Endodermal cell (in vitro differentiated cells): Measurements from ENCODE around the gene SPATA24. TPM values are rescaled to one million over a fixed set of nuclear protein-coding genes. Genes with fewer than 3 reads are reported as not detected.
"Not testable (repeated sequence)": the region's sequence is repeated elsewhere in the genome, so short reads cannot be mapped to it uniquely, and the experiment has no call there.

Source experiments
- DNase-seq: peaks from one replicate; pipeline ENCODE4 v3.0.0-alpha.2; 2017
- H3K27ac ChIP-seq: 2 replicates; pipeline ENCODE4 v1.5.1; 2013; ENCODE audit warnings: mild to moderate bottlenecking, low read depth, low read length, moderate library complexity
- H3K27me3 ChIP-seq: 2 replicates; pipeline ENCODE4 v1.6.1; 2013; ENCODE audit warnings: mild to moderate bottlenecking, low read length, moderate library complexity; ENCODE audit not compliant: insufficient read depth, control insufficient read depth, poor library complexity, severe bottlenecking
- H3K36me3 ChIP-seq: 2 replicates; pipeline ENCODE4 v1.7.0; 2013; ENCODE audit warnings: mild to moderate bottlenecking, low read length, moderate library complexity; ENCODE audit not compliant: control insufficient read depth, insufficient read depth
- H3K4me1 ChIP-seq: one replicate; pipeline ENCODE4 v1.7.0; 2013; ENCODE audit warnings: low read length; ENCODE audit not compliant: control insufficient read depth, insufficient read depth
- H3K4me3 ChIP-seq: 2 replicates; pipeline ENCODE4 v1.5.1; 2013; ENCODE audit warnings: mild to moderate bottlenecking, low read length, moderate library complexity
- H3K9ac ChIP-seq: 2 replicates; pipeline ENCODE4 v1.6.1; 2013; ENCODE audit warnings: mild to moderate bottlenecking, low read length, moderate library complexity; ENCODE audit not compliant: poor library complexity, severe bottlenecking; ENCODE audit errors: extremely low read depth
- H3K9me3 ChIP-seq: 2 replicates; pipeline ENCODE4 v1.6.1; 2013; ENCODE audit warnings: mild to moderate bottlenecking, low read length, moderate library complexity; ENCODE audit not compliant: control insufficient read depth
- H3K27ac Mint-ChIP-seq: 2 replicates; pipeline ENCODE4 v1.8.0; 2020; ENCODE audit warnings: mixed read lengths
- H3K27me3 Mint-ChIP-seq: 2 replicates; pipeline ENCODE4 v1.8.0; 2021; ENCODE audit warnings: mild to moderate bottlenecking, mixed read lengths; ENCODE audit not compliant: insufficient read depth
- H3K36me3 Mint-ChIP-seq: 2 replicates; pipeline ENCODE4 v1.8.0; 2020; ENCODE audit warnings: low read depth, mixed read lengths
- H3K4me1 Mint-ChIP-seq: 2 replicates; pipeline ENCODE4 v1.8.0; 2020; ENCODE audit warnings: mixed read lengths
- H3K4me3 Mint-ChIP-seq: 2 replicates; pipeline ENCODE4 v1.8.0; 2020; ENCODE audit warnings: mild to moderate bottlenecking, moderate library complexity, mixed read lengths
- H3K9me3 Mint-ChIP-seq: 2 replicates; pipeline ENCODE4 v1.8.0; 2020; ENCODE audit warnings: mild to moderate bottlenecking, mixed read lengths
- WGBS, 2 experiments: methylation state at CpG; one replicate each; pipeline versions ENCODE4 v1.1.5 to v1.1.7; 2013; ENCODE audit warnings: missing lambda C conversion rate in 2 of 2, mixed read lengths in 1 of 2; ENCODE audit not compliant: insufficient coverage in 1 of 2, insufficient read length in 1 of 2; 5-methylcytosine and 5-hydroxymethylcytosine counted together
- total RNA-seq, 2 donors: library from RNA; stranded (reverse); fragmentation: NEBNext Ultra II Directional in 1 of 2; extraction: Animal tissue kit (Norgen Biotek cat#: 25700) in 1 of 2; gene quantifications; 2 replicates in 1 of 2; 3 replicates in 1 of 2; pipeline ENCODE4 v1.2.1, GENCODE V29; 2021
- TF ChIP-seq, protein P1 (sequence below): fragments of 200-600 bp; sonication (generic); conservative IDR thresholded peaks from 2 replicates; pipeline ENCODE4 v1.5.0; 2021; ENCODE audit warnings: antibody characterized with exemption, mild to moderate bottlenecking

Gene SPATA24
- total RNA-seq, 2 donors from 2014 or later = 9.8 to 10.6 TPM

DNA sequence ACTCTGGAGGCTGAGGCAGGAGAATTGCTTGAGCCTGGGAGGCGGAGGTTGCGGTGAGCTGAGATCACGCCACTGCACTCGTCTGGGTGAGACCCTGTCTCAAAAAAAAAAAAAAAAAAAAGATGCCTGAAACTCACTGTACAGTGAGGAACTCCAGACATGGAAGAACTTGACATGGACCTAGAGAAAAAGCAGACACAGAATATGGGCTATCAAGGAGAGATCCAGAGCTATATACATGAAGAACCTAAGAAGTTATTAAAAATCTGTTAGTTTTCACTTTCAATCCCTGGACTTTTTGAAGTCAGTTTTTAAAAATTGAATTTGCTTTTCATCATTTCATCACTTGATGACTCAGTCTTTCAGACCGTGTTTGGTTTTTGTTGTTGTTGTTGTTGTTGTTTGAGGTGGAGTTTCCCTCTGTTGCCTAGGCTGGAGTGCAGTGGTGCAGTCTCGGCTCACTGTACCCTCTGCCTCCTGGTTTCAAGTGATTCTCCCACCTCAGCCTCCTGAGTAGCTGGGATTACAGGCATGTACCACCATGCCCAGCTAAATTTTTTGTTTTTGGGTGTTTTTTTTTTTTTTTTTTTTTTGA is 42.0 kb downstream of the SPATA24 start:
- TF ChIP-seq, protein P1, sequence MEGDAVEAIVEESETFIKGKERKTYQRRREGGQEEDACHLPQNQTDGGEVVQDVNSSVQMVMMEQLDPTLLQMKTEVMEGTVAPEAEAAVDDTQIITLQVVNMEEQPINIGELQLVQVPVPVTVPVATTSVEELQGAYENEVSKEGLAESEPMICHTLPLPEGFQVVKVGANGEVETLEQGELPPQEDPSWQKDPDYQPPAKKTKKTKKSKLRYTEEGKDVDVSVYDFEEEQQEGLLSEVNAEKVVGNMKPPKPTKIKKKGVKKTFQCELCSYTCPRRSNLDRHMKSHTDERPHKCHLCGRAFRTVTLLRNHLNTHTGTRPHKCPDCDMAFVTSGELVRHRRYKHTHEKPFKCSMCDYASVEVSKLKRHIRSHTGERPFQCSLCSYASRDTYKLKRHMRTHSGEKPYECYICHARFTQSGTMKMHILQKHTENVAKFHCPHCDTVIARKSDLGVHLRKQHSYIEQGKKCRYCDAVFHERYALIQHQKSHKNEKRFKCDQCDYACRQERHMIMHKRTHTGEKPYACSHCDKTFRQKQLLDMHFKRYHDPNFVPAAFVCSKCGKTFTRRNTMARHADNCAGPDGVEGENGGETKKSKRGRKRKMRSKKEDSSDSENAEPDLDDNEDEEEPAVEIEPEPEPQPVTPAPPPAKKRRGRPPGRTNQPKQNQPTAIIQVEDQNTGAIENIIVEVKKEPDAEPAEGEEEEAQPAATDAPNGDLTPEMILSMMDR = no peak
- H3K9me3 Mint-ChIP-seq = no peaks in the 10 kb centered on the region
- H3K4me3 ChIP-seq = no peak overlapping the region
- H3K4me3 Mint-ChIP-seq = no peak overlapping the region
- H3K36me3 ChIP-seq = peaks cover 54% of the 10 kb centered on the region
- H3K4me1 Mint-ChIP-seq = no peaks in the 10 kb centered on the region
- H3K4me1 ChIP-seq = no peaks in the 10 kb centered on the region
- 80 to 92% methylated on average over 1 to 6 of the region's 6 CpGs for WGBS, 2 experiments
- no peak overlapping the region for H3K9ac ChIP-seq
- no peaks in the 10 kb centered on the region for H3K9me3 ChIP-seq
- no peak overlapping the region for H3K27ac ChIP-seq
- no peak overlapping the region for H3K27ac Mint-ChIP-seq
- peaks cover 61% of the 10 kb centered on the region for H3K36me3 Mint-ChIP-seq
- no peaks in the 10 kb centered on the region for H3K27me3 ChIP-seq
- no peak for DNase-seq
- H3K27me3 Mint-ChIP-seq = no peaks in the 10 kb centered on the region

DNA sequence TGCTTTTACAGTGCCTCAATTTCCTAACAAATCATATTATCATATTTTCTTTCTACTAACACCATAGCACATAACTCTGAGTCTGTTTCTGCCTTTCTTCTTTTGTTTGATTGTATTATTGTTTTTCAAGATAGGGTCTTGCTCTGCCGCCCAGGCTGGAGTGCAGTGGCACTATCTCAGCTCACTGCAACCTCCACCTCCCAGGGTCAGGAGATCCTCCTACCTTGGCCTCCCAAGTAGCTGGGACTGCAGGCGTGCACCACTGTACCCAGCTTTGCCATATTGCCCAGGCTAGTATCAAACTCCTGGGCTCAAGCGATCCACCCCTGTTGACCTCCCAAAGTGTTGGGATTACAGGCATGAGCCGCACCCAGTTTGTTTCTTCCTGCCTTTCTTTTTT is 43.5 kb downstream of the SPATA24 start:
- H3K36me3 ChIP-seq = peaks cover 38% of the 10 kb centered on the region
- WGBS, 2 experiments = 94 to 96% methylated on average over 4 of the region's 4 CpGs

DNA sequence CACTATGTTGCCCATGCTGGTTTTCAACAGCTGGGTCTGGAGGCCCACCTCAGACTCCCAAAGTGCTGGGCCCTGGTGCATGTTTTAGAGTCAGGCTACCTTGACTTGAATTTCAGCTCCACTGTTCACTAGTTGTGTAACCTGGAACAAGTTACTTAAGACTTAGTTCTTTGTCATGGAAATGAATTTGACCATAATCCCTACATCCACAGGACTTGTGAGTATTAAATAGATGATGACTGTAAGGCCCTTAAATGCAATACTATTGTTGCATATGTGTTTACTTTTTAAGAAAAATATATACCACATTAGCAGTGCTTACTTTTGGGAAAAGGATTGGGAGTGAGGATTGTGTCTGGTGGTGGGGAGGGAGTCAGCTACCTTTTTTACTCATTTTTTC is 45.8 kb downstream of the SPATA24 start:
- Mint-ChIP-seq H3K4me1 (no peaks in the 10 kb centered on the region), H3K27me3 (no peaks in the 10 kb centered on the region), H3K36me3 (peaks cover 46% of the 10 kb centered on the region), H3K4me3 (no peak overlapping the region), H3K27ac (no peak overlapping the region), H3K9me3 (no peaks in the 10 kb centered on the region)
- Histone ChIP-seq H3K27ac (no peak overlapping the region), H3K4me3 (no peak overlapping the region), H3K9ac (no peak overlapping the region), H3K9me3 (peaks cover 15% of the 10 kb centered on the region), H3K4me1 (no peaks in the 10 kb centered on the region), H3K36me3 (peaks cover 35% of the 10 kb centered on the region), H3K27me3 (no peaks in the 10 kb centered on the region)
- TF ChIP-seq, protein P1 = no peak
- no peak for DNase-seq

More for the DNA sequence above, 43.5 kb downstream of the SPATA24 start:
- Histone ChIP-seq H3K9ac (no peak overlapping the region), H3K9me3 (no peaks in the 10 kb centered on the region), H3K27ac (no peak overlapping the region), H3K4me1 (no peaks in the 10 kb centered on the region), H3K4me3 (no peak overlapping the region), H3K27me3 (no peaks in the 10 kb centered on the region)
- Mint-ChIP-seq H3K27ac (peak overlapping the region; percentile 70), H3K9me3 (no peaks in the 10 kb centered on the region), H3K27me3 (no peaks in the 10 kb centered on the region), H3K4me1 (no peaks in the 10 kb centered on the region), H3K4me3 (no peak overlapping the region), H3K36me3 (peaks cover 49% of the 10 kb centered on the region)
- TF ChIP-seq, protein P1 = no peak
- no peak for DNase-seq

DNA sequence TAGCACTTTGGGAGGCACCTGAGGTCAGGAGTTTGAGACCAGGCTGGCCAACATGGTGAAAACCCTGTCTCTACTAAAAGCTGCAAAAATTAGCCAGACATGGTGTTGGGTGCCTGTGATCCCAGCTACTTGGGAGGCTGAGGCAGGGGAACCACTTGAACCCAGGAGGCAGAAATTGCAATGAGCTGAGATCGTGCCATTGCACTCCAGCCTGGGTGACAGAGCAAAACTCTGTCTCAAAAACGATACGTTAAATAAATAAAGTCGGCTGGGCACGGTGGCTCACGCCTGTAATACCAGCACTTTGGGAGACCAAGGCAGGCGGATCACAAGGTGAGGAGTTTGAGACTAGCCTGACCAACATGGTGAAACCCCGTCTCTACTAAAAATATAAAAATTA is 48.0 kb downstream of the SPATA24 start:
- Histone ChIP-seq H3K36me3 (peaks cover 48% of the 10 kb centered on the region), H3K9me3 (peaks cover 16% of the 10 kb centered on the region)
- H3K4me3 ChIP-seq, H3K9me3 Mint-ChIP-seq, H3K4me1 ChIP-seq, H3K27ac Mint-ChIP-seq, H3K27ac ChIP-seq, H3K4me1 Mint-ChIP-seq, H3K27me3 Mint-ChIP-seq, H3K4me3 Mint-ChIP-seq, H3K27me3 ChIP-seq, DNase-seq, H3K9ac ChIP-seq: not testable (repeated sequence)
- peaks cover 43% of the 10 kb centered on the region for H3K36me3 Mint-ChIP-seq
- 97 to 98% methylated on average over 7 to 8 of the region's 8 CpGs for WGBS, 2 experiments
